Neural progenitor cell (in vitro differentiated cells): ENCODE data around the gene BDH1.

Experiments used
- CTCF ChIP-seq: fragments of 200-600 bp; sonication (generic); IDR thresholded peaks from 2 replicates; pipeline ENCODE4 v1.5.1; 2017; ENCODE audit warnings: antibody characterized with exemption, mild to moderate bottlenecking
- EZH2 ChIP-seq: fragments of 200-600 bp; sonication (generic); IDR thresholded peaks from 2 replicates; pipeline ENCODE4 v1.6.1; 2017; ENCODE audit warnings: antibody characterized with exemption, mild to moderate bottlenecking, moderate library complexity

- TF ChIP-seq CTCF (no peak), EZH2 (no peak)
Measured at GRCh38 chr3:197501496-197501878, 54.3 kb downstream of the BDH1 start.
